GM21515 (cell line): ENCODE data around the gene MYO1D.

Experiments
- ATAC-seq: cut with Tn5 transposase; IDR thresholded peaks from one replicate; pipeline ENCODE4 v1.9.1; 2021; ENCODE audit not compliant: unreplicated experiment

MYO1D gene

GRCh38 chr17:32493976-32494513 lies 382.9 kb downstream of the MYO1D start:
- ATAC-seq = no peak

- ATAC-seq = no peak
Measured at GRCh38 chr17:32493571-32493970, 383.4 kb downstream of the MYO1D start.

- ATAC-seq = no peak
Measured at GRCh38 chr17:32492648-32493289, 384.2 kb downstream of the MYO1D start.

GRCh38 chr17:32492264-32492589 lies 384.7 kb downstream of the MYO1D start:
- ATAC-seq = no peak

GRCh38 chr17:32491371-32492263 lies 385.3 kb downstream of the MYO1D start:
- ATAC-seq = no peak

GRCh38 chr17:32490101-32490482 lies 386.8 kb downstream of the MYO1D start:
- no peak for ATAC-seq

- no peak for ATAC-seq
Measured at GRCh38 chr17:32489320-32490100, 387.4 kb downstream of the MYO1D start.

DNA sequence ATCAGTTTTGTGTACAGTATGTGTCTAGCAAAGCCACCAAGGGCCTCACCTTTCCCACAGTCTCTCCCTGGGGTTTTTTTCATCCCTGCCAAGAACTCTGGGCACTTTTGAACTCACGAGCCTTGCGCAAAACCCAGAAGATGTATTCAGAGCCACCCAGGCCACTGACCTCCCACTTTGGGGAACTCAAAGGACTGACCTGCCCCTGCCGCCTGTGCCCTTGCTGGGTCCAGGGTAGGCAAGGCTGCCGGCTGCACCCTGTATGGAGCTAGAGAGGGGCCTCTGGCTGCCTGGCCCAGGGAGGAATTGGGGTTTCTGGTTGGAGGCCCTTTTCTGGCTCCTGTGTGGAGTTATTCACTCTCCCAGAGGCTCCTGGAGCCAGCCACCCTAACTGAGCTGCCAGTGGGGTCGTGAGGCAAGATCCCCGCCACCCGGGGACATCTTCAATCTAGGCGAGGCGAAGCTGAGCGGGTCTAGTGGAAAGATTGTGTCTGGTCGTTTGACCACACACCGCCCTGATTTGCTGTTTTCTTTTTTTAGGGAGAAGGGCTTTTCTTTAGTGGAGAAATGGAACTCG lies 388.2 kb downstream of the MYO1D start:
- ATAC-seq = no peak

DNA sequence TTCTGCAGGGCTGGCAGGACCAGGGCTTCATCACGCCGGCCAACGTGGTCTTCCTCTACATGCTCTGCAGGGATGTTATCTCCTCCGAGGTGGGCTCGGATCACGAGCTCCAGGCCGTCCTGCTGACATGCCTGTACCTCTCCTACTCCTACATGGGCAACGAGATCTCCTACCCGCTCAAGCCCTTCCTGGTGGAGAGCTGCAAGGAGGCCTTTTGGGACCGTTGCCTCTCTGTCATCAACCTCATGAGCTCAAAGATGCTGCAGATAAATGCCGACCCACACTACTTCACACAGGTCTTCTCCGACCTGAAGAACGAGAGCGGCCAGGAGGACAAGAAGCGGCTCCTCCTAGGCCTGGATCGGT lies 388.8 kb downstream of the MYO1D start:
- ATAC-seq = no peak

DNA sequence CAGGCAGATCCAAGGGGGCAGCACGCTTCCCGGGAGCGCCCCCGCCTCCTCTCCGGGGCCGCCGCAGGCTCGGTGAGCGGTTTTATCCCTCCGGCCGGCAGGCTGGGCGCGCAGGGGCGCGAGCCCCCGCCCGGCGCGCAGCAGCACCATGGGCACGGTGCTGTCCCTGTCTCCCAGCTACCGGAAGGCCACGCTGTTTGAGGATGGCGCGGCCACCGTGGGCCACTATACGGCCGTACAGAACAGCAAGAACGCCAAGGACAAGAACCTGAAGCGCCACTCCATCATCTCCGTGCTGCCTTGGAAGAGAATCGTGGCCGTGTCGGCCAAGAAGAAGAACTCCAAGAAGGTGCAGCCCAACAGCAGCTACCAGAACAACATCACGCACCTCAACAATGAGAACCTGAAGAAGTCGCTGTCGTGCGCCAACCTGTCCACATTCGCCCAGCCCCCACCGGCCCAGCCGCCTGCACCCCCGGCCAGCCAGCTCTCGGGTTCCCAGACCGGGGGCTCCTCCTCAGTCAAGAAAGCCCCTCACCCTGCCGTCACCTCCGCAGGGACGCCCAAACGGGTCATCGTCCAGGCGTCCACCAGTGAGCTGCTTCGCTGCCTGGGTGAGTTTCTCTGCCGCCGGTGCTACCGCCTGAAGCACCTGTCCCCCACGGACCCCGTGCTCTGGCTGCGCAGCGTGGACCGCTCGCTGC lies 389.3 kb downstream of the MYO1D start:
- ATAC-seq = no peak

GRCh38 chr17:32486701-32487472 lies 390.0 kb downstream of the MYO1D start, which contains the start of gene CDK5R1:
Gene CDK5R1, plus strand, starts transcription at chr17:32486993. Its CDS starts 628 bp downstream, at chr17:32487621.
- peak; percentile 46 for ATAC-seq

DNA sequence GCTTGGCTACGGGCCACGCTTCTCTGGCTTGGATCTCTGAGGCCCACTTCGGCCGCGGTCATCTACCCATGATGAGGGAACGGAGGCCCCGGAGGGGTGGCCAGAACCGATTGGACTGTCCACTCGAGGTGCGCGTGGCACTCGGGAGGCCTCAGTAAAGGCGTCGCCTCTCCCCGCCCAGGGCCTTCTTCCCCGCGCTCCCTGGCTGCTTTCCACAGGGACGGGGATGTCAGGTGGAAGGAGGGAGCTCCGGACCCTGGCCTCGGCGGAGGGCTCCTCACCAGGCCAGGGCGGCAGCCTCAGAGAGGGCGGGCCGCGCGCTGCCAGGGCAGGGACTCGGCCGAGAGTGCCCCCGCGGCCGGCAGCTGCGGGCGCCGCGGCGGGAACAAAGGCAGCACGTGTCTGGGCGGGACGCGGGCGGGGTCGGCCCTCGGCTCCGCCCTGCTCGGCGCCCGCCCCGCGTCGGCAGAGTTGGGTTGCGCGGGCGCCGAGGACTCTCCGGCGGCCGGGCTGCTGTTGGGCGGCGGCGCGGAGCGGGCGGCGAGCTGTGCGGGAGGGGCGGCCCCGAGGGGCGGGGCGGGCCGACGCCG lies 390.7 kb downstream of the MYO1D start:
- ATAC-seq = peak; percentile 35

DNA sequence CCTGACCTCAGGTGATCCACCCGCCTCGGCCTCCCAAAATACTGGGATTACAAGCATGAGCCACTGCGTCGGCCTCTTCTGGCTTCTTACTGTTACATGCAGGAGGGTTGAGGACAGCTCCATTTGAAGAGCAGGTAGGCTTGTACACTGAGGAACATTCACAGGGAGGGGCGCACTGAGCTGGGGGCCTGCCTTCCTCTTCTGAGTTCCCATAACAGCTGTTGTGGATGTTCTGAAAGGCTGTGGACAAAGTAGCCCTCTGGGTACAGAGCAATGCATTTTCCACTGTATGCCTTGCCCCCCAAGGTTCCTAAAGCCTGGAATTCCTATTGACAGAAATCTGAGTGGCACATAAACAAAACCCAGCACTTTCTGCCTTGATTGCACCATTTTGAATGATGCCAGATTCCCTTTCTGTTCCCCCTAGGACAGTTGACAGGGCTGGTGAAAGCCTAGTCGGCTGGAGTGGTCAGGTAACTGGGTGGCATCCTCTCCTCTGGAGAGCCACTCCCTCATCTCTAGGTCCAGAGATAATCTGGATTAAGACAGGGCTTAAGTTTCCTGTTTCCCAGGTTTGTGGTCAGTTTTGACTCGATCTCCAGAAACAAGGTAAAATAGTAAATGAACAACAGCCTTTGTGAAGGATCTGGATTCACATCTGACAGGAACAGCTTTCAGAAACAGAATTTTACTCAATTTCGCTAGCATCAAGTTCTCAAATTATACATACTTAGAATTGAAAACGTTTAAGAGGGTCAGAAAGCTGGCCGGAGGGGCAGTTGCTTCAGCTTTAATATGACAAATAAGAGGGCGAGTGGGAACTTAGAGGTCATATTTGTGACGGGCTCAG lies 391.4 kb downstream of the MYO1D start:
- ATAC-seq = no peak

DNA sequence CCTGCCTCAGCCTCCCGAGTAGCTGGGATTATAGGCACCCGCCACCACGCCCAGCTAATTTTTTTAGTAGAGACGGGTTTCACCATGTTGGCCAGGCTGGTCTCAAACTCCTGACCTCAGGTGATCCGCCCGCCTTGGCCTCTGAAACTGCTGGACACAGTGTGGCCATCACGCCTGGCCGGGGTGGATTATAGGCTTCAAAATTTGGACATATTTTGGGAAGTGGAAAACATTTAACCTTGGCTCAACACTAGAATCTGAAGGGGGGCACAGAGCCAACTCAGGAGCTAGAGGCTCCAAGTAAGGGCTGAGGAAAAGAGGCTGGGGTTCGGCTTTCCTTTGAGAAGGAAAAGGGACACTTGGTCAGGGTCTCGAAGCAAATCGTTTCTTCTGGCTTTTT lies 392.3 kb downstream of the MYO1D start:
- ATAC-seq = no peak

DNA sequence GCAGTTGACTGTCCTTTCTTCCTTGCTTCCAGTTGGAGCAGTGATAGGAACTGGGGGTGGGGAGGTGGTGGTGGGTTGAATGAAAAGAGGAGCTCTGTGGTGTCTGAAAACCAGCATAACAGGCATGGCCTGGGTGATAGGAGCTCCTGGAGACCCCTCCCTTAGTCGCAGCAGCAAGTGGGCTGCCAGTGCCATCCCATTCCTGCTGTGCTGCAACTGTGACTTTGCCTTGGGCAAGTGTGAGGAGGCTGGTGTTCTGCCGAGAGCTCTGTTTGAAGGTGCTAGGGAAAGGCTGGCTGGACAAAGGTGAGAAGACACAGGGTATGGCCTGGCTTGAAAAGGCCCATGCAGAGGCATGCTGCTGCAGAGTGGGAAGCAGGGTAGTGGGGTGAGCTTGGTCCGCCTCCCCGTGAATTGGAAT lies 392.9 kb downstream of the MYO1D start:
- ATAC-seq = no peak

DNA sequence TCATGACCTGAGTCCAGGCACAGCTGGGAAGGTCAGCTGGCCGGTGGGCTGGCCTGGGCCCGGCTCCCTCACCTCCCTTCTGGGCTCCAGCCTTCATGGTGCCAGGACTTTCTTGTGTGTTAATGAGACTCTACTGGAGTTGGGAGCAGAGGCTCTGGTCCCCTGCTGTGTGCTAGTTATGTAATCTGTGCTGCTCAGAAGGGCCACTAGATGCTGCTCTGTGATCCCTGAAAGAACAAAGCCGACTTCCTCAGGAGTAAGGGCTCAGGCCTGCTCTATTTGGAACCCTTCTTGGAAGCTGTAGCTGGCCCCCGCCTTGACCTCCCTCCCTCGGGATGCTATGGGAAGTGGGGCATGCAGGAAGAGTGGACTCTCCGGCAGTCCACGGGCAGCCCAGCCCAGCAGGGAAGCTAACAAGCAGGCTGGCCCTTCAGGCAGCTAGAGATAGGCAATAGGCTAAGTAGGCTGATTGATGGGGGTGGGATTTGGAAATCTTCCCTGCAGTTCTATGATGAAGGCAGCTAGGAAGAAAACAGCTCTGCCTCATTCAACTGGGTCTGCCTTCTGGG lies 393.4 kb downstream of the MYO1D start:
- ATAC-seq = no peak

- no peak for ATAC-seq
Measured at GRCh38 chr17:32482568-32483320, 394.2 kb downstream of the MYO1D start.
